Body of pancreas (tissue), 4 donors: ENCODE measurements around the gene BLM. TPM values are rescaled to one million over a fixed set of nuclear protein-coding genes. Genes with fewer than 3 reads are reported as not detected.
A peak's percentile ranks its signal among the peaks of the same experiment; 100 is the strongest.

Experiments used
- ATAC-seq: fragments of 150-250 bp; one replicate; pipeline ENCODE4 v1.9.1; 2016
- DNase-seq, 4 donors: peaks; one replicate each; pipeline ENCODE4 v3.0.0-alpha.2; 2019
- H3K27ac ChIP-seq, 4 donors: fragments of 200-600 bp; sonication (generic); 1 replicate in 3 of 4; 2 replicates in 1 of 4; pipeline versions ENCODE4 v1.5.1 to v1.6.1; 2016 to 2019; ENCODE audit warnings: mild to moderate bottlenecking in 1 of 4, mixed read lengths in 1 of 4, moderate library complexity in 1 of 4
- H3K27me3 ChIP-seq, 2 donors: fragments of 200-600 bp; sonication (generic); one replicate each; pipeline ENCODE4 v1.6.0; 2016; ENCODE audit warnings: mild to moderate bottlenecking in 1 of 2
- H3K36me3 ChIP-seq, 2 donors: fragments of 200-600 bp; sonication (generic); replicated peaks in 1 of 2; 2 replicates each; pipeline ENCODE4 v1.5.1; 2016; ENCODE audit warnings: low read depth in 2 of 2; ENCODE audit not compliant: insufficient read depth in 1 of 2
- H3K4me1 ChIP-seq: fragments of 200-600 bp; sonication (generic); one replicate; pipeline ENCODE4 v1.6.0; 2016
- H3K4me3 ChIP-seq, 2 donors: fragments of 200-600 bp; sonication (generic); 1 replicate in 1 of 2; 2 replicates in 1 of 2; pipeline ENCODE4 v1.5.1; 2016 to 2019
- H3K9me3 ChIP-seq, 3 donors: fragments of 200-600 bp; sonication (generic); 1 replicate in 2 of 3; 2 replicates in 1 of 3; pipeline ENCODE4 v1.5.1; 2016
- CTCF ChIP-seq, 7 experiments: fragments of 450-650 bp in 4 of 7; fragments of 200-600 bp in 3 of 7; sonication (generic) in 3 of 7; IDR thresholded peaks; one replicate each; pipeline ENCODE4 v1.5.1; 2016 to 2019; ENCODE audit warnings: antibody characterized with exemption in 7 of 7
- POLR2A ChIP-seq, 3 donors: fragments of 450-650 bp; IDR thresholded peaks; one replicate each; pipeline ENCODE4 v1.6.1; 2016; ENCODE audit warnings: antibody characterized with exemption in 3 of 3, mild to moderate bottlenecking in 2 of 3
- WGBS, 2 donors: methylation state at CpG; one replicate each; pipeline ENCODE4 v1.1.5; 2017; 5-methylcytosine and 5-hydroxymethylcytosine counted together
- intact Hi-C: fragments of 100-400 bp; cut with DNase I; formaldehyde crosslinking; loops from one replicate; pipeline ENCODE4 v1.15.1; 2023
- total RNA-seq, 2 donors: library from RNA; depleted of rRNA; stranded (reverse); fragments of >200 nt; gene quantifications; one replicate each; pipeline ENCODE4 v1.1.0, GENCODE V29; 2016

BLM gene
- total RNA-seq, 2 donors from 2014 or later = 0.26 to 1.3 TPM

GRCh38 chr15:90711418-90711824, 5.7 kb upstream of the BLM start:
- H3K27ac ChIP-seq = no peak overlapping the region
- intact Hi-C loops = loop anchor here (10.0 kb wide), 1 partner anchor 173 kb away; the partner anchor contains the start of gene FES
- TF ChIP-seq POLR2A (IDR thresholded peaks at IDR 0.05) = no peak
- no peak for TF ChIP-seq CTCF (IDR thresholded peaks at IDR 0.05)
- H3K27me3 ChIP-seq = no peaks in the 10 kb centered on the region
- ATAC-seq = no peak
- WGBS, 2 donors = 41 to 45% methylated on average over 2 of the region's 2 CpGs
- no peaks in the 10 kb centered on the region for H3K9me3 ChIP-seq
- no peaks in the 10 kb centered on the region for H3K4me1 ChIP-seq
- no peak overlapping the region for H3K4me3 ChIP-seq
- no peak for DNase-seq
- H3K36me3 ChIP-seq = no peaks in the 10 kb centered on the region

- intact Hi-C loops = loop anchor here (10.0 kb wide), 1 partner anchor 173 kb away; the partner anchor contains the start of gene FES
- Histone ChIP-seq H3K36me3 (no peaks in the 10 kb centered on the region), H3K9me3 (no peaks in the 10 kb centered on the region), H3K27me3 (no peaks in the 10 kb centered on the region), H3K4me3 (no peak overlapping the region), H3K27ac (no peak overlapping the region), H3K4me1 (no peaks in the 10 kb centered on the region)
- DNase-seq (no peak), ATAC-seq (no peak)
- whole genome bisulfite sequencing, 2 donors = 62 to 77% methylated on average over 2 of the region's 2 CpGs
- no peak for TF ChIP-seq CTCF (IDR thresholded peaks at IDR 0.05)
- no peak for TF ChIP-seq POLR2A (IDR thresholded peaks at IDR 0.05)
Observed at GRCh38 chr15:90711842-90712241, 5.3 kb upstream of the BLM start.

GRCh38 chr15:90713081-90713480, 4.1 kb upstream of the BLM start:
- no peak for TF ChIP-seq POLR2A (IDR thresholded peaks at IDR 0.05)
- TF ChIP-seq CTCF (IDR thresholded peaks at IDR 0.05) = no peak
- WGBS, 2 donors = 92 to 95% methylated on average over 1 of the region's 1 CpG
- Histone ChIP-seq H3K27me3 (no peaks in the 10 kb centered on the region), H3K36me3 (no peaks in the 10 kb centered on the region), H3K9me3 (no peaks in the 10 kb centered on the region), H3K4me3 (no peak overlapping the region), H3K27ac (no peak overlapping the region), H3K4me1 (peaks cover 6% of the 10 kb centered on the region)
- no peak for ATAC-seq
- no peak for DNase-seq
- intact Hi-C loops = loop anchor here (10.0 kb wide), 1 partner anchor 172 kb away; the partner anchor contains the start of gene FES

GRCh38 chr15:90716317-90716975, 700 bp upstream of the BLM start:
- H3K9me3 ChIP-seq = no peaks in the 10 kb centered on the region
- H3K4me3 ChIP-seq = peak overlapping the region; percentile 24 to 49
- intact Hi-C loops = loop anchor here (10.0 kb wide), 1 partner anchor 168 kb away; the partner anchor contains the start of gene FES
- H3K27me3 ChIP-seq = no peaks in the 10 kb centered on the region
- peaks cover 6% of the 10 kb centered on the region for H3K4me1 ChIP-seq
- WGBS, 2 donors = 8 to 11% methylated on average over 14 of the region's 14 CpGs
- ATAC-seq = peak; percentile 17
- H3K27ac ChIP-seq = peak overlapping the region; percentile 74 to 94 (median 84)
- no peak for DNase-seq
- no peaks in the 10 kb centered on the region for H3K36me3 ChIP-seq
- no peak for TF ChIP-seq CTCF (IDR thresholded peaks at IDR 0.05)
- no peak for TF ChIP-seq POLR2A (IDR thresholded peaks at IDR 0.05)

GRCh38 chr15:90718232-90718631, 1.1 kb downstream of the BLM start:
- TF ChIP-seq POLR2A (IDR thresholded peaks at IDR 0.05) (no peak), CTCF (IDR thresholded peaks at IDR 0.05) (no peak)
- intact Hi-C loops = loop anchor here (10.0 kb wide), 1 partner anchor 167 kb away; the partner anchor contains the start of gene FES
- peaks cover 6% of the 10 kb centered on the region for H3K4me1 ChIP-seq
- 46 to 47% methylated on average over 5 of the region's 5 CpGs for WGBS, 2 donors
- H3K27me3 ChIP-seq = no peaks in the 10 kb centered on the region
- no peaks in the 10 kb centered on the region for H3K36me3 ChIP-seq
- H3K4me3 ChIP-seq = no peak overlapping the region
- no peak for DNase-seq
- no peak overlapping the region for H3K27ac ChIP-seq
- no peaks in the 10 kb centered on the region for H3K9me3 ChIP-seq
- no peak for ATAC-seq
